ES-I3 (cell line): Measurements from ENCODE around the gene VGLL4.

Source experiments
- H3K36me3 ChIP-seq: 2 replicates; pipeline ENCODE4 v1.6.1; 2013; ENCODE audit warnings: mild to moderate bottlenecking, low read length, control low read depth, moderate library complexity; ENCODE audit not compliant: insufficient read depth
- H3K4me1 ChIP-seq: 2 replicates; pipeline ENCODE4 v1.6.1; 2013; ENCODE audit warnings: mild to moderate bottlenecking, control low read depth, low read length; ENCODE audit not compliant: insufficient read depth
- H3K9ac ChIP-seq: 2 replicates; pipeline ENCODE4 v1.6.1; 2013; ENCODE audit warnings: low read depth, mild to moderate bottlenecking, low read length, moderate library complexity
- H3K9me3 ChIP-seq: 2 replicates; pipeline ENCODE4 v1.6.1; 2013; ENCODE audit warnings: mild to moderate bottlenecking, low read length, moderate library complexity; ENCODE audit not compliant: control insufficient read depth, insufficient read depth

The VGLL4 gene

DNA sequence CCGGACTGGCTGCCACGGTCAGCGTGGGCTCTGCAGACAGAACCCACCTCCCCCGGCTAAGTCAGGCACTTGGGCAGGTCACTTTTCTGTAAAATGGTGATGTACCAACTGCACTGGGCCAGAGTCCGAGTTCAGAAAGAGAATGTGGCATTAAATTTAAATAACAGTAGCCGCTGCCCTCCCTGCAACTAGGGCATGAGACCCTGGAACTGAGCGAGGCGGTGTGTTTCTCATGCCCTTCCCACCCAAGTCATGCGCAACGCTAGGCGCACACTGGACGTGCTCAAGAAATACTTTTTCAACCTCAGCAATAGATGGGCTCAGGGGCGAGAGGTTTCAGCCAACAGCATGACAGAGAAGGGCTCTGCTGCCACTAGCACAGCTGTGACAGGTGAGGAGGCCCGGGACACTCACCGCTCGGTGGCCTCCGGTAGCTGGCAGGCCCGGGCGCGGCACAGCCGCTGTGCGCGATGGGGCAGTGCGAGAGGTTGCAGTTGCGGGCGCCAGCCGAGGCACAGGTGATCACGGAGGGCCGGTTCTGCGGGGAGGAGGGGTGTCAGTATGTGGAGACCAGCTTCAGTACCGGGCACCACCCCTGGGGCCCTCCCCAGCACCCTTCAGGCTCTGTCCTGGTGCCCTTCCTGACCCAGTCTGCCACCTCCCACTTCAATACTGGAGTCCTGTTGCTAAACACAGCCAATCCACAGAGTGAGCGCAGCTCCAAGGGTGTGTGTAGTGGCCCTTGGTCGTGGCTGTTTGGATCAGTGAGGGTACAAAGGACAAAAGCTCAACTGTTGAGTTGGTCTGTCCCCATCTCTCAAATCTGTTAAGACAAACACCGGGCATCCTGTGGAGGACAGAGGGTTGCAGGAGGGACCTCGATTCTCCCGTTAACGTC lies 84.5 kb downstream of the VGLL4 start:
- H3K9me3 ChIP-seq = no peaks in the 10 kb centered on the region
- no peak overlapping the region for H3K9ac ChIP-seq
- peaks cover 5% of the 10 kb centered on the region; the same call in 1 of the 2 replicates for H3K36me3 ChIP-seq
- H3K4me1 ChIP-seq = 0 out of 2 replicates have a peak, but pooled peaks cover 6% of the 10 kb centered on the region

DNA sequence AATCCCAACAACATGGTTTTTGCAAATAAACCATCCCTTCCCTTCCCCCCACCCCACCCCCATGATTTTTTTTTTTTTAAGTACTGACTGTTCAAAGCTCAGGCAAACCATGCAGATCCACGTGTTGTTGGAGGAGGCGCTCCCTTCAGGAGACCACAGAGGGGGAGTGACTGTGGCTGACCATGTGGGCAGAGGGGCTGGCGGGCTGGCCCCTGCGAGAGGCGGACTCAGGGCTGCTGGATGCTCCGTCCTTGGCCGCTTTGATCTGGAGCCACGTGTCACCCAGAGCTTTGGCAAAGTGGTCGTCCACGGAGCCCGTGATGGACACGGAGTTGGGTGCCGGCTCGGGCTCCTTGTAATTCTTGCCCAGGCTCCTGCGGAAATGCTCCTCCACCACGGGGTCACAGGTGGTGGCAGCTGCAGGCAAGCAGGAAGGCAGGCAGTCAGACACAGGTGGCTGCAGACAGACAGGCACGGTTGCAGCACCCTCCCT lies 85.3 kb downstream of the VGLL4 start:
- Histone ChIP-seq H3K4me1 (0 out of 2 replicates have a peak, but pooled peaks cover 6% of the 10 kb centered on the region), H3K36me3 (peaks cover 5% of the 10 kb centered on the region; the same call in 1 of the 2 replicates), H3K9ac (no peak overlapping the region), H3K9me3 (no peaks in the 10 kb centered on the region)

DNA sequence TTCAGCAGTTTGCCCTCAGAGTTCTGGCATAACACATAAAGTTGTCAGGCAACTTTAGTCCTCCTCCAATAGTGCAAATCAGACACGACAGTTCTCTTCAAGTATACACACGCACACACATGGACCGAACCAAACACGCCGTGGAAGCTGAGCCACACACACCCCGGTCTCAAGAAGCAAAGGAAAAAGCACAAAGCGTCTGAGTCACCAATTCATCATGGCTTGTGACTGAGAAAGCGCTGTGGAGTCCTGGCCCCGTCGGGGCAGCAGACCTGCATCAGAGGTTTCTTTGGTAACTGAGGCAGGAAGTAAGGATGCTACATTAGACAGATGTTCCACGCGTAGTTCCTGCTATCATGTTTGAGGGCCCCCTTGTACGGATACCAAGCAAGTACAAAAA lies 85.7 kb downstream of the VGLL4 start:
- H3K4me1 ChIP-seq = 0 out of 2 replicates have a peak, but pooled peaks cover 6% of the 10 kb centered on the region
- no peak overlapping the region for H3K9ac ChIP-seq
- no peaks in the 10 kb centered on the region for H3K9me3 ChIP-seq
- H3K36me3 ChIP-seq = peaks cover 5% of the 10 kb centered on the region; the same call in 1 of the 2 replicates

DNA sequence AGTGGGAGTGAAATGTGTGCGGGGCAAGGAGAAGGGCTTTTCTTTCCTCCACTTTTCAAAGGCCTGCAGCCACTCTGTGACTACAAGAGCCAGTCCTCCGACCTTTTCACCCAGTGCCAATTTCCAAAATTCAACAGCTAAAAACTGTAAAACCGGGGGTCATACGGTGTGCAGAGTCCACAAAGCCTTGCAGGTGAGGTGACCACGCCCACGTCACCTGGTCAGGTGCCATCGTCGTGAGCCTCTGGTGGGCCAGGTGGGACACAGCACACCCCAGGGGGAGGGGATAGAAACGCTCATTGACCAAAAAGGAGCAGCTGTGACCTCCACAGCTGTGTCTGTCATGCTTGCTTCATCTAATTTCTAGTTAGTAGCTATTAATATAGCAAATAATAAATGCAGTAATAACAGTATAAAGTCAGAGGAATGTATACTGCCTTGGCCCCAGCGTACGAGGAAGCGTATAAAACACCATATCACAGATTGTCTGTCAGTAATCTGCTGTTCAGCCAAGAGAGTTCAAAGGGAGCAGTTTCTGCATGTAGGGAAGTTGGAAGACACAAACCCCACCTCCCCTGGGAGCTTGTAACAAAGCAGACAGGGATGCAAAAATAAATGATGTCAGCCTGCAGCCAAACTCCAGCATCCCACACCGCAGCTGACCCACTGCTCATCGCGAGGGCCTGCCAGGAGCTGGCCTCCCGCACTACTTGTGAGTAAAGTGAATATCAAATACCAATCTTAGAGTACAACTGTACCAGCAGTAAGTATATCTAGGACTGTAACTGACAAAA lies 86.7 kb downstream of the VGLL4 start:
- H3K36me3 ChIP-seq = no peaks in the 10 kb centered on the region; the same call in 1 of the 2 replicates
- H3K9me3 ChIP-seq = no peaks in the 10 kb centered on the region
- H3K9ac ChIP-seq = no peak overlapping the region
- 0 out of 2 replicates have a peak, but pooled peaks cover 6% of the 10 kb centered on the region for H3K4me1 ChIP-seq

DNA sequence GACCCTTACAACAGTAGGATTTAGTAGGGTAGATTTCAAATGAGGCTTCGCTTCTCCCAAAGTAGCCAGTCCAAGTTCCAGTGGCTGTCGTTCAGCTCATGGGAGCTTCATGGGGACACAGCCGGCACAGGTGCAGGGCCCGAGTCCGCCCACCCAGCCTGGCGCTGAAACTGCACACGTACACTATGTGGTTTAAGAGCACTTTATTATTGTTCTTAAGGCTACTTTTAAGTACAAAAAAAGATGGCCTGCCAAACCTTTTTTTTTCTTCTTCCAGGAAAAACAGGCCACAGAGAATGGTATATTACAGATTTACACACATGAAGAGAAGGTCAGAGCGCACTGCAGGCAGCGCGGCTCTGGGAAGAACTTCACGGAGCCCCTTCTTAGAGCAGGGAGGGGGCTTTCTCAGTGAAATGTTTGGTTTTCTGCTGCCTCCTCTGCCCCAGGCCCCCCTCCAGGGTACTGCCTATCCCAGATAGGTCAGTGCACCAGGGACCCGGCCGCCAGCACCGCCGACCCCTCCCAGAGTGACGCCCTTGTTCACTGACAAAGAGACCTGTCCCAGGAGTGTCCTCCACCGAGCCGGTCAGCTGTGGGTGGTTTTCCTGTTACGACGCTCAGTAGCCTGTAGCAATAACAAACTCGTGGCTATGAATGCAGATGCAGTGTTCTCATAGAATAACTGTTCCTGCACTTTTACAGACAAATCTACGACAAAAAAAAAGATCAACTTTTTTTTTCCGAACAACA lies 87.7 kb downstream of the VGLL4 start:
- H3K36me3 ChIP-seq = no peaks in the 10 kb centered on the region; the same call in 1 of the 2 replicates
- 0 out of 2 replicates have a peak, but pooled peaks cover 6% of the 10 kb centered on the region for H3K4me1 ChIP-seq
- no peak overlapping the region for H3K9ac ChIP-seq
- H3K9me3 ChIP-seq = no peaks in the 10 kb centered on the region

DNA sequence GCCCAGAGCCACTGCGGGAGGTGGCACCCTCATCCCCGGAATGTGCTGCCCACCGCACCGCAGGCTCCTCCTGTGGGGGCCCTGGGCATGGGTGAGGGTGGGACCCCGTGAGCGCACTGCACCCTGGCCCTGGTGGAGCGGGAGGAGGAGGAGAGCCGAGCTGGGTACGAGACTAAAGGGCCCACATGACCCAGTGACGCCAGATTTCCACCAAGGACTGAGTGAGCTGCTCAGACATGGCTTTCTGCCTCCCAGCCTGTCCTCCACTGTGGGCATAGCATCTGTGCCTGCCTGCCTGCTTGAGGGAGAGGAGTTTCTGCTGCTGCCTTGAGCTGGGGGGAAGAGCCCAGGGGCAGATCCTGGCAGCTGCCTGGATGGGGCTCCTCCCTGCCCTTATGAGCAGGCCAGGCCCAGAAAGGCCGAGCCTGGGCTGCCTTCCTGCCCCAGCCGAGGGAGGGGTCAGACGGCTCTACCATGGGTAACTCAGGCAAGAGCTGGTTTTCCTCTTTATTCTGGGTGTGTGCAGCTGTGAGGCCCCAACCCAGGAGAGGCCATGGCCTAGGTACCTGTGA lies 88.4 kb downstream of the VGLL4 start:
- Histone ChIP-seq H3K36me3 (no peaks in the 10 kb centered on the region; the same call in 1 of the 2 replicates), H3K9me3 (no peaks in the 10 kb centered on the region), H3K4me1 (0 out of 2 replicates have a peak, but pooled peaks cover 6% of the 10 kb centered on the region), H3K9ac (no peak overlapping the region)

DNA sequence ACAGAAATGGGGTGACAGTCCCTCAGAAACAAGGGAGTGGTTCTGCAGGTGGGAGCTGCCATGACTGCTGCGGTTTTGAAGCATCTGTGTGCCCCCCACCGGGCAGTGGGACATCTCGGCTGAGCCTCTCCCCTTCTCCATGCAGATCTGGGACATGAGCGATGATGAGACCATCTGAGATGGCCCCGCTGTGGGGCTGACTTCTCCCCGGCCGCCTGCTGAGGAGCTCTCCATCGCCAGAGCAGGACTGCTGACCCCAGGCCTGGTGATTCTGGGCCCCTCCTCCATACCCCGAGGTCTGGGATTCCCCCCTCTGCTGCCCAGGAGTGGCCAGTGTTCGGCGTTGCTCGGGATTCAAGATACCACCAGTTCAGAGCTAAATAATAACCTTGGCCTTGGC lies 89.0 kb downstream of the VGLL4 start:
- H3K4me1 ChIP-seq = 0 out of 2 replicates have a peak, but pooled peaks cover 6% of the 10 kb centered on the region
- no peak overlapping the region for H3K9ac ChIP-seq
- no peaks in the 10 kb centered on the region for H3K9me3 ChIP-seq
- no peaks in the 10 kb centered on the region; the same call in 1 of the 2 replicates for H3K36me3 ChIP-seq

DNA sequence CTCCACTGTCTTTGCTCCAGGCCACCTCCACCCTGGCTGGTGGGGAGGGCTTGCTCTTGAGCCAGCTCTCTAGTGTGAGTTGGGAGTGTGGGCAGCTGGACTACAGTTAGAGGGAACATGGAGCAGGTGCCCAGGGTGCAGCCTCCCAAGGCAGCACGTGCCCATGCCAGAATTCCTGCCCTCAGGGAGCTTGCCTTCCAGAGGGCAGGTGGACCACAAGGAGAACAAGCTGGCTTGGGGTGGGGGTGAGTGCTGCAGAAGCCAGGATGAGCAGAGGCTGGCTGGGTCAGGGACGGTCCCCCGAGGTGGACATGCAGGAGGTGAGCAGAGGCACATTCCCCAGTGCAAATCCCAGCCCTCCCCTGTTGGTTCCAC lies 89.5 kb downstream of the VGLL4 start:
- H3K9ac ChIP-seq = no peak overlapping the region
- no peaks in the 10 kb centered on the region; the same call in 1 of the 2 replicates for H3K36me3 ChIP-seq
- 0 out of 2 replicates have a peak, but pooled peaks cover 6% of the 10 kb centered on the region for H3K4me1 ChIP-seq
- H3K9me3 ChIP-seq = no peaks in the 10 kb centered on the region

DNA sequence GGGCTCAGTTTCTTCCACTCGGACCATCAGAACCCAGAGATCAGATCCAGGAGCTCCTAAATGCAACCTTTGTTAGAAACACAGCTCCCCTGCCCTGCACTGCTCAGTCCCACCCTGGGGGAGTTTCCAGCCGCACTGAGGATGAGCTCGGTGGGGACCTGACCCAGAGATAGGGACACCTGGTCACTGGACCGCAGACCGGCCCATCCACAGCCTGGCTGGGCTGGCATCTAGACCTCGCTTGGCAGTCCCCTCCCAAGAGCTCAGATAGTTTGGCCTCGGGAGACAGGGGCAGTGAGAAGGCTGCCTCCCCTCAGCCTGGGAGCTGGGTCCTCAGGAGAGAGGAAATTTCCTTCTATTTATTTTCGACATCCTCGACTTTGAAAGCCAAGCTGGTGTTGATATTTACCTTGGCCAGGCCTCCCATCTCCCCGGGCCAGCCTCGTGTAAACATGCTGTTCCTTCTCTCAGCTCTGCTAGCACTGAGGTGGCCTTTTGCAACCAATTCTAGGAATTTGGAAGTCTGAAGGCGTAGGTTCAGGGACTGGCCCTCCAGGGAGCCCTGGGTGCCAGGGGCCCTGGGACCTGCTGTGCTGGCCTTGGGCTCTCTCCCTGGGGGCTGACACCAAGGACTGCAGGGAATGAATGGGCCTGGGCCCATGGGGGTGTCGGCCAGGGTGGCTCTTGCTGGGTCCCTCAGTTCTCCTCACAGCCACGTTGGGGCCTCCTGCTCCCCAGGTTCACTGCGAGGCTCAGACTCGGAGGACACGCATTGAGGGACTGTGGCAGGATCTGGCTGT lies 90.1 kb downstream of the VGLL4 start:
- no peak overlapping the region for H3K9ac ChIP-seq
- no peaks in the 10 kb centered on the region for H3K36me3 ChIP-seq
- H3K9me3 ChIP-seq = no peaks in the 10 kb centered on the region
- 0 out of 2 replicates have a peak, but pooled peaks cover 6% of the 10 kb centered on the region for H3K4me1 ChIP-seq

DNA sequence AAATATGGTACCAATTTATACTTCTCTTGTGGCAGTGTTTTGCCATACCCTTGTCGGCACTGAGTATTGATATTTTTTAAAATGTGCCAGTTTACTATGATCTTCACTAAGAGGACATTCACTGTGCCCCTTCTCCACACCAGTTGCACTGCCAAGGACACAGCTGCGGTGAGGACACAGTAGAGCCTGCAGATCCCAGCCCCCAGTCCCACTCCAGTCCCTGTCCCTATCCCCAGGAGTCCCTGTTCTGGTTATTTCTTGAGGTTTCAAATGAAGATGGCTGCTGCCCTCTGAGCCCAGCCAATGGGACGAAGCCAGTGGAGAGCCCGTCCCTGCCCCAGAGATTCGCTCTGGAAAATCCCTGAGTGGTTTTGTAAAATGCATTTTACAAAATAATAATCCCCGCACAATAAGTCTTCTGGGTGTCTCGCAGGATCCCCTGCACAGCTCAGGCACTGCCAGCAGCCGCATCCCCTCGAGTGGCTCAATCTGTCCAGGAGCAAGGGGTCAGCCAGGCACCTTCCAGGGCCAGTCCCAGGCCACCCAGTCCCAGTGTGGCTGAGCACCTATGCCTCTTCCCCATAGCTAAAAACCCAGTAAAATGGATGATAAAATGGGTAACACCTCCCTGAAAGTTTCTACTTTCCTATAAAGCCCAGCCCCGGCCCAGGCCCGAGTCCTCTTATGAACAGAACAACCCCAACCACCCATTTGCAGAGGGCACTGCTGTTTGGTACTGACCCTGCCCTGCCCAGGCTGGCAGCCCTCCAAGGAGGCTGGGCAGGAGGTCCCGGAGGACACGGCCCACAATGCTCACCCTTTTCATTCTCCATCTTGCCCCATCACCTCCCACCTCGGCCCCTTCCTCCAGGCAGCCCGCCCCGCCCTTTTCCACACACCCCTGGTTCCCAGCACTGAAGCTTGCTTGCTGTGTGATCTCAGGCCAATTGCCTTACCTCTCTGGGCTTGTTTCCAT lies 91.1 kb downstream of the VGLL4 start:
- H3K4me1 ChIP-seq = 0 out of 2 replicates have a peak, but pooled peaks cover under 1% of the 10 kb centered on the region
- no peaks in the 10 kb centered on the region for H3K9me3 ChIP-seq
- H3K9ac ChIP-seq = no peak overlapping the region
- H3K36me3 ChIP-seq = no peaks in the 10 kb centered on the region

DNA sequence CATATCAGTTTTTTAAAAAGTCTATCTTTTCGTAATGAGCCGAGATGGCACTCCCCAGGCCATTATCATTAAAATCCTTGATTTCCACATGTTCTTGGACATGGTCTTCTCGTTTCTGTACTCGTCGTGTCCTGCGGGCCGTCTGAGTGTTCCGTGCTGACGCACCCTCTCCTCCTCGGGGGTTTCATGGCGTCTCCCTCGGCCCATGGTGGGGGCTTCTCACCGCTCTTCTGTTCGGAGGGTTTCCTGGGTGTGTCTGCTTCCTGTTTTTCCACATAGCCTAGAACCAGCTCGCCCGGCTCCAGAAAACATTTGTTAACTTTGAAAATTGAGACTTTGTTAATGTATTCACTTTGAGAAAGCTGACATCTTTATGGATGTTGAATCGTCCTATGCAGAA lies 92.7 kb downstream of the VGLL4 start:
- no peaks in the 10 kb centered on the region for H3K9me3 ChIP-seq
- H3K36me3 ChIP-seq = no peaks in the 10 kb centered on the region
- no peak overlapping the region for H3K9ac ChIP-seq
- H3K4me1 ChIP-seq = no peaks in the 10 kb centered on the region

DNA sequence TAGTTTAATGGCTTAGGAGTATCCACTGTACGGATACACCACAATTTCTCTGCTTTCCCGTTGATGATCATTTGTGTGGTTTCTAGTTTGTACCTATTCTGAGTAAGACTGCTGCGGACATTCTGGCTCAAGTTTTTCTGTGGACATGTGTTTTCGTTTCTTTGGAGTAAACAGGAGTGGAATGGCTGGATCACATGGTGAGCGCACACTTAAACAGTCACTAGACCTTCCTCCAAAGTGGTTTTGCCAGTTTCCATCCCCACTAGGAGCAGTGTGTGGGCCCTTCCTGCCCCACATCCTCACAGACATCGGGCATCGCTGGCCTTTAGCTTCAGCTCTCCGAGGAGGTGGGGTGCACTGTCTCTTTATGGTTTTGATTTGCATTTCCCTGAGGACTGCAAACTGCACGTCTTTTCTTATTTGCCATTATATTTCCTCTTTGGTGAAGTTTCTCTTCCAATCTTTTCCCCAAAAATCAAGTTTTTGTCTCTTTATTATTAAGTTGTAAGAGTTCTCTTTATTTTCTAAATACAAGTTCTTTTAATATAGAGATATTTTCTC lies 94.1 kb downstream of the VGLL4 start:
- H3K36me3 ChIP-seq = no peaks in the 10 kb centered on the region
- no peaks in the 10 kb centered on the region for H3K9me3 ChIP-seq
- H3K4me1 ChIP-seq = no peaks in the 10 kb centered on the region
- H3K9ac ChIP-seq = no peak overlapping the region
